ENCODE measurements around the gene QDPR. TPM values are rescaled to one million over a fixed set of nuclear protein-coding genes. Genes with fewer than 3 reads are reported as not detected.

Gene QDPR
- total and polyA plus RNA-seq, 7 experiments from 2014 or later = 11.8 to 50.5 (median 24.3) TPM

- no peak for ATAC-seq
- Mint-ChIP-seq H3K27me3 (no peaks in the 10 kb centered on the region), H3K36me3 (peaks cover 0 to 14% (median 9%) of the 10 kb centered on the region in 5 donors), H3K9me3 (no peaks in the 10 kb centered on the region), H3K4me3 (no peak overlapping the region), H3K4me1 (peaks cover 0 to 3% (median 0%) of the 10 kb centered on the region in 7 donors), H3K27ac (no peak overlapping the region)
- intact Hi-C loops (cut with micrococcal nuclease) = loop anchor here in 1 of 2 donors (5.0 kb wide), 1 partner anchor 123 kb away; no protein-coding TSS in a partner anchor
- no peaks in the 10 kb centered on the region for H3K9me3 ChIP-seq (ENCODE audit: control insufficient read depth in 2 of 3, low read length in 3 of 3)
- no peaks in the 10 kb centered on the region for H3K36me3 ChIP-seq (ENCODE audit: control insufficient read depth in 2 of 3, insufficient read depth in 3 of 3, low read length in 3 of 3)
- DNase-seq = no peak
- H3K4me3 ChIP-seq (ENCODE audit: low read length) = no peak overlapping the region
- ChIA-PET POLR2A (no interaction called here), CTCF (interaction anchor here (1.1 kb wide), 1 partner anchor 59 kb away, joined by 4 read pairs; no protein-coding TSS in a partner anchor)
- no peaks in the 10 kb centered on the region for H3K27me3 ChIP-seq (ENCODE audit: control insufficient read depth in 2 of 2, insufficient read depth in 2 of 2, low read length in 2 of 2)
- H3K27ac ChIP-seq (ENCODE audit: low read depth, low read length) = no peak overlapping the region
- no peaks in the 10 kb centered on the region for H3K4me1 ChIP-seq (ENCODE audit: control insufficient read depth in 2 of 2, insufficient read depth in 2 of 2, low read length in 2 of 2)
Measured at GRCh38 chr4:17469931-17470674, 41.8 kb downstream of the QDPR start.

DNA sequence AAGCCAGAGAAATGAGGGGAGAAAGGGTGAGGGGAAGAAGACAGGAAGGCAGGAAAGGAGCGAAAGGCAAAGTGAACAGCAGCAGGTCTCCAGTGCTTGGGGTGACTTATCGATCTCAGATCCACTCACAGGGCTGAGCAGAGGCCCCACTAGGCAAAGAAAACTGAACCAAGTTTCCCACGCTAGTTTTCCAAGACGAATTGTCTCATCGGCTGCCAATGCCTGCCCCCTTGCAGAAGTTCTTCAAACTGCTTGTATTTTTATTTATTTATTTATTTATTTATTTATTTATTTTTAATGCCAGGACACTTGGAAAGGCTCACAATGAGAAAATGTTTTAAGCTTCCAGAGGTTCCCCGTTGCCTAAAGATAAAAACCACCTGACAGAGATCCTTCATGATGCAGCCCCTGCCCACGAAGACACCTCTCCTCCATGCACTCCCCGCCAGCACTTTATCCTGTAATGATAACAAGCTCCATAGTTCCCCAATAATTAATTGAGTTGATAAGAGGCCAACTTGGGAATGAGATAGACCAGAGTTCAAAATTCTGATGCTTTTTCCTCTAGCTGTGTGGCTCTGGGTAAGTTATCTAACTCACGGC is 43.2 kb downstream of the QDPR start:
- POLR2A ChIA-PET = no interaction called here
- Histone ChIP-seq H3K4me3 (ENCODE audit: low read length) (no peak overlapping the region), H3K4me1 (ENCODE audit: control insufficient read depth in 2 of 2, insufficient read depth in 2 of 2, low read length in 2 of 2) (no peaks in the 10 kb centered on the region), H3K9me3 (ENCODE audit: control insufficient read depth in 2 of 3, low read length in 3 of 3) (no peaks in the 10 kb centered on the region), H3K27me3 (ENCODE audit: control insufficient read depth in 2 of 2, insufficient read depth in 2 of 2, low read length in 2 of 2) (no peaks in the 10 kb centered on the region), H3K27ac (ENCODE audit: low read depth, low read length) (no peak overlapping the region), H3K36me3 (ENCODE audit: control insufficient read depth in 2 of 3, insufficient read depth in 3 of 3, low read length in 3 of 3) (no peaks in the 10 kb centered on the region)
- H3K27me3 Mint-ChIP-seq = no peaks in the 10 kb centered on the region
- no peaks in the 10 kb centered on the region for H3K9me3 Mint-ChIP-seq
- intact Hi-C loops (cut with micrococcal nuclease) = no loop called here
- ATAC-seq (no peak), DNase-seq (no peak)
- peaks cover 0 to 27% (median 15%) of the 10 kb centered on the region in 5 donors for H3K36me3 Mint-ChIP-seq
- CTCF ChIA-PET = interaction anchor here (0.6 to 1.0 kb wide), 2 partner anchors 20 to 1588 kb away, joined by 3 read pairs; no protein-coding TSS in a partner anchor
- H3K27ac Mint-ChIP-seq = no peak overlapping the region
- H3K4me1 Mint-ChIP-seq = peaks cover 0 to 3% (median 0%) of the 10 kb centered on the region in 7 donors
- no peak overlapping the region for H3K4me3 Mint-ChIP-seq

- CTCF ChIA-PET = no interaction called here
- no peak overlapping the region for H3K27ac ChIP-seq (ENCODE audit: low read depth, low read length)
- ATAC-seq (no peak), DNase-seq (no peak)
- H3K4me3 ChIP-seq (ENCODE audit: low read length) = no peak overlapping the region
- Mint-ChIP-seq H3K4me1 (no peaks in the 10 kb centered on the region), H3K36me3 (peaks cover 2 to 32% (median 12%) of the 10 kb centered on the region in 5 donors), H3K4me3 (no peak overlapping the region), H3K9me3 (peaks cover 0 to 4% (median 0%) of the 10 kb centered on the region in 11 donors), H3K27ac (no peak overlapping the region), H3K27me3 (no peaks in the 10 kb centered on the region)
- no peaks in the 10 kb centered on the region for H3K27me3 ChIP-seq (ENCODE audit: control insufficient read depth in 2 of 2, insufficient read depth in 2 of 2, low read length in 2 of 2)
- POLR2A ChIA-PET = no interaction called here
- H3K36me3 ChIP-seq (ENCODE audit: control insufficient read depth in 2 of 3, insufficient read depth in 3 of 3, low read length in 3 of 3) = no peaks in the 10 kb centered on the region
- intact Hi-C loops (cut with micrococcal nuclease) = no loop called here
- no peaks in the 10 kb centered on the region for H3K4me1 ChIP-seq (ENCODE audit: control insufficient read depth in 2 of 2, insufficient read depth in 2 of 2, low read length in 2 of 2)
- no peaks in the 10 kb centered on the region for H3K9me3 ChIP-seq (ENCODE audit: control insufficient read depth in 2 of 3, low read length in 3 of 3)
Measured at GRCh38 chr4:17463606-17464005, 48.3 kb downstream of the QDPR start.

- Mint-ChIP-seq H3K4me3 (no peak overlapping the region), H3K27ac (no peak overlapping the region), H3K4me1 (peaks cover 0 to 5% (median 0%) of the 10 kb centered on the region in 7 donors), H3K27me3 (peaks cover 3 to 6% (median 4%) of the 10 kb centered on the region in 5 donors), H3K9me3 (peaks cover 0 to 12% (median 4%) of the 10 kb centered on the region in 11 donors), H3K36me3 (peaks cover 0 to 8% (median 5%) of the 10 kb centered on the region in 5 donors)
- ChIA-PET POLR2A (no interaction called here), CTCF (interaction anchor here (1.2 kb wide), 1 partner anchor 66 kb away, joined by 3 read pairs; no protein-coding TSS in a partner anchor)
- Histone ChIP-seq H3K9me3 (ENCODE audit: control insufficient read depth in 2 of 3, low read length in 3 of 3) (no peaks in the 10 kb centered on the region), H3K4me3 (ENCODE audit: low read length) (no peak overlapping the region), H3K36me3 (ENCODE audit: control insufficient read depth in 2 of 3, insufficient read depth in 3 of 3, low read length in 3 of 3) (no peaks in the 10 kb centered on the region), H3K27ac (ENCODE audit: low read depth, low read length) (no peak overlapping the region), H3K27me3 (ENCODE audit: control insufficient read depth in 2 of 2, insufficient read depth in 2 of 2, low read length in 2 of 2) (no peaks in the 10 kb centered on the region), H3K4me1 (ENCODE audit: control insufficient read depth in 2 of 2, insufficient read depth in 2 of 2, low read length in 2 of 2) (no peaks in the 10 kb centered on the region)
- intact Hi-C loops (cut with micrococcal nuclease) = no loop called here
- ATAC-seq = no peak
- DNase-seq = no peak
Measured at GRCh38 chr4:17450269-17450804, 61.6 kb downstream of the QDPR start.

GRCh38 chr4:17448689-17449088 is 63.2 kb downstream of the QDPR start:
- Mint-ChIP-seq H3K4me1 (peaks cover 0 to 5% (median 0%) of the 10 kb centered on the region in 7 donors), H3K27ac (no peak overlapping the region)

DNA sequence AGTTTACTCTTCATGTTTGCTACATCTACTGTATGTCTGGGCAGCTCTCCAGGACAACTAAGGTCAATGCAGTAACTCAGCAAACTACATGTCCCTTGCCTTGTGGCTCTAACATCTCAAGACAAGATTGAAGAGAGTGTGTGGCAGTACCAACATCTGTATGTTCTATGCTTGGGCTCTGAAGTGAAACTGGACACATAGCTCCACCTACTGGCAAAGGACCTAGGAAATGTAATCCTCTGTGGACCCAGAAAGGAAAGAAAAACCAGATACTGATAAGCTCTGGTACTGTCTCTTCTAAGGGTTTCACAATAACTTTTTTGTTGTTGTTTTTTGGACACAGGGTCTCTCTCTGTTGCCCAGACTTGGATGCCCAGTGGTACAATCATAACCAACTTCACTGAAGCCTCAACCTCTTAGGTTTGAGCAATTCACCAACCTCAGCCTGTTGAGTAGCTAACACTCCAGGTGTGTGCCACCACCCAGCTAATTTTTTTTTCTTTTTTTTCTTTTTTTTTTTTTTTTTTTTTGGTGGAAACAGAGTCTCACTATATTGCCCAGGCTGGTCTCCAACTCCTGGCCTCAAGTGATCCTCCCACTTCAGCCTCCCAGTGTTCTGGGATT is 64.1 kb downstream of the QDPR start:
- H3K36me3 Mint-ChIP-seq = peaks cover 0 to 6% (median 0%) of the 10 kb centered on the region in 5 donors
- DNase-seq = peak in 8 of 9 donors; percentile 25 to 63 (median 52)
- Histone ChIP-seq H3K27ac (ENCODE audit: low read depth, low read length) (no peak overlapping the region), H3K4me3 (ENCODE audit: low read length) (no peak overlapping the region), H3K36me3 (ENCODE audit: control insufficient read depth in 2 of 3, insufficient read depth in 3 of 3, low read length in 3 of 3) (no peaks in the 10 kb centered on the region), H3K9me3 (ENCODE audit: control insufficient read depth in 2 of 3, low read length in 3 of 3) (no peaks in the 10 kb centered on the region), H3K4me1 (ENCODE audit: control insufficient read depth in 2 of 2, insufficient read depth in 2 of 2, low read length in 2 of 2) (no peaks in the 10 kb centered on the region), H3K27me3 (ENCODE audit: control insufficient read depth in 2 of 2, insufficient read depth in 2 of 2, low read length in 2 of 2) (no peaks in the 10 kb centered on the region)
- POLR2A ChIA-PET = interaction anchor here (0.7 kb wide), 1 partner anchor 1565 kb away, joined by 3 read pairs; no protein-coding TSS in a partner anchor
- CTCF ChIA-PET = interaction anchor here (0.6 to 2.5 kb wide), 12 partner anchors 24 to 1160 kb away, joined by 3 to 13 read pairs (median 4); no protein-coding TSS in a partner anchor
- H3K27me3 Mint-ChIP-seq = peaks cover 3 to 6% (median 4%) of the 10 kb centered on the region in 5 donors
- no peak overlapping the region for H3K4me3 Mint-ChIP-seq
- H3K4me1 Mint-ChIP-seq = peaks cover 0 to 5% (median 0%) of the 10 kb centered on the region in 7 donors
- peaks cover 0 to 21% (median 3%) of the 10 kb centered on the region in 11 donors for H3K9me3 Mint-ChIP-seq
- ATAC-seq = peak; percentile 83
- intact Hi-C loops (cut with micrococcal nuclease) = loop anchor here (1.0 to 2.0 kb wide), 8 partner anchors 100 to 1157 kb away; no protein-coding TSS in a partner anchor
- H3K27ac Mint-ChIP-seq = no peak overlapping the region

More at GRCh38 chr4:17448689-17449088, 63.2 kb downstream of the QDPR start:
- Histone ChIP-seq H3K27me3 (ENCODE audit: control insufficient read depth in 2 of 2, insufficient read depth in 2 of 2, low read length in 2 of 2) (no peaks in the 10 kb centered on the region), H3K4me3 (ENCODE audit: low read length) (no peak overlapping the region), H3K27ac (ENCODE audit: low read depth, low read length) (no peak overlapping the region), H3K36me3 (ENCODE audit: control insufficient read depth in 2 of 3, insufficient read depth in 3 of 3, low read length in 3 of 3) (no peaks in the 10 kb centered on the region), H3K4me1 (ENCODE audit: control insufficient read depth in 2 of 2, insufficient read depth in 2 of 2, low read length in 2 of 2) (no peaks in the 10 kb centered on the region), H3K9me3 (ENCODE audit: control insufficient read depth in 2 of 3, low read length in 3 of 3) (no peaks in the 10 kb centered on the region)
- H3K9me3 Mint-ChIP-seq = peaks cover 0 to 12% (median 3%) of the 10 kb centered on the region in 11 donors
- intact Hi-C loops (cut with micrococcal nuclease) = no loop called here
- ChIA-PET CTCF (interaction anchor here (0.6 to 2.5 kb wide), 4 partner anchors 20 to 1156 kb away, joined by 3 to 13 read pairs (median 3); no protein-coding TSS in a partner anchor), POLR2A (no interaction called here)
- H3K36me3 Mint-ChIP-seq = peaks cover 0 to 5% (median 0%) of the 10 kb centered on the region in 5 donors
- H3K27me3 Mint-ChIP-seq = peaks cover 3 to 6% (median 4%) of the 10 kb centered on the region in 5 donors
- no peak for ATAC-seq
- no peak overlapping the region for H3K4me3 Mint-ChIP-seq
- no peak for DNase-seq

All from naive thymus-derived CD4-positive, alpha-beta T cell (primary cell).